ENCODE data around the gene TRNT1. TPM values are rescaled to one million over a fixed set of nuclear protein-coding genes. Genes with fewer than 3 reads are reported as not detected.

TRNT1 gene
- total and polyA plus RNA-seq, 2 of the 8 experiments (the other 6 are each of a cell fraction or from before 2014, with no cell fraction given), result 7.2 to 33.1 TPM

GRCh38 chr3:3160826-3161225 lies 34.1 kb downstream of the TRNT1 start (continued):
- TF ChIP-seq CHD7 (IDR thresholded peaks at IDR 0.05; ENCODE audit: insufficient replicate concordance, low read length), result no peak
- TF ChIP-seq GABPA (IDR thresholded peaks at IDR 0.05; ENCODE audit: borderline replicate concordance, insufficient read depth, low read length), result no peak
- TF ChIP-seq JUND (IDR thresholded peaks at IDR 0.05; ENCODE audit: low read length), result no peak
- no peak for TF ChIP-seq CREB1 (IDR thresholded peaks at IDR 0.05)
- TF ChIP-seq TEAD4 (IDR thresholded peaks at IDR 0.05; ENCODE audit: low read depth, low read length), result no peak
- TF ChIP-seq, protein P1, sequence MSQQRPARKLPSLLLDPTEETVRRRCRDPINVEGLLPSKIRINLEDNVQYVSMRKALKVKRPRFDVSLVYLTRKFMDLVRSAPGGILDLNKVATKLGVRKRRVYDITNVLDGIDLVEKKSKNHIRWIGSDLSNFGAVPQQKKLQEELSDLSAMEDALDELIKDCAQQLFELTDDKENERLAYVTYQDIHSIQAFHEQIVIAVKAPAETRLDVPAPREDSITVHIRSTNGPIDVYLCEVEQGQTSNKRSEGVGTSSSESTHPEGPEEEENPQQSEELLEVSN (IDR thresholded peaks at IDR 0.05), result no peak
